ENCODE measurements around the gene MCU.

The MCU gene

DNA sequence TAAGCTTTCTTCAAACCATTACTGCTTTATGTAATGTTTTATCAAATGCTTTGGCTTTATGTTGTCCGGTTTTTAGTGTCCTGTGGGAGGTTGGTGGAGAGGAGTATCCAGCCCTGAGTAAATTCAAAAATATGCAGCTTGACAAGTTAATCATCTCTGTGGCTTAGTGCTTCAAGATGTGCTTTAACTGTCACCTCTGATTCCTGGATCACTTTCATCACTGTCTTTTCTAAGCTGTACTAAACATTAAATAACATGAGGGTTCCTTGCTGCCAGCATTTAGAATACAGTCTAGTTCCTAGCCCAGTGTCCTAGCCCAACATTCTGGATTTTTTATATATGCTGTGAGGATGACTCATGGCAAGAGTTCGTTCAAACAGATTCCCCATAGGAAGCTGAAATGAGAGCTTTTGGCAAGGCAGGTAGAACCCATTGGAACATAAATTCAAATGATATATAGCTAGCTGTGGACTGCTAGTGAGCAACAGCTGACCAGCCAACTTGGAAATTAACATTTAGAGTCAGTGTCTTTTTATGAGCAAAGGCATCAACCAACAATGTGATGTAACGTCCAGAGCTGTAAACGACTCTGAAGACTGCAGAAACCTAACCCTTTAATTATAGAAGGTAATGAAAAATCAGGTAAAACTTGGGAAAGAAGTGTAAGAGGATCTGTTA is 120.9 kb downstream of the MCU start:
- no peak overlapping the region for H3K4me3 ChIP-seq (ENCODE audit: low read length)
- peaks cover 17% of the 10 kb centered on the region; the same call in 1 of the 2 replicates for H3K4me1 ChIP-seq (ENCODE audit: insufficient read depth, low read length)
- H3K36me3 ChIP-seq (ENCODE audit: insufficient read depth, low read depth, low read length): no peaks in the 10 kb centered on the region
- no peaks in the 10 kb centered on the region for H3K9me3 ChIP-seq (ENCODE audit: insufficient read depth, low read depth, low read length)
- no peak overlapping the region for H3K27ac ChIP-seq (ENCODE audit: low read length)
- H3K27me3 ChIP-seq (ENCODE audit: insufficient read depth, low read length): no peaks in the 10 kb centered on the region
- H3K9ac ChIP-seq (ENCODE audit: low read depth, low read length): no peak overlapping the region

DNA sequence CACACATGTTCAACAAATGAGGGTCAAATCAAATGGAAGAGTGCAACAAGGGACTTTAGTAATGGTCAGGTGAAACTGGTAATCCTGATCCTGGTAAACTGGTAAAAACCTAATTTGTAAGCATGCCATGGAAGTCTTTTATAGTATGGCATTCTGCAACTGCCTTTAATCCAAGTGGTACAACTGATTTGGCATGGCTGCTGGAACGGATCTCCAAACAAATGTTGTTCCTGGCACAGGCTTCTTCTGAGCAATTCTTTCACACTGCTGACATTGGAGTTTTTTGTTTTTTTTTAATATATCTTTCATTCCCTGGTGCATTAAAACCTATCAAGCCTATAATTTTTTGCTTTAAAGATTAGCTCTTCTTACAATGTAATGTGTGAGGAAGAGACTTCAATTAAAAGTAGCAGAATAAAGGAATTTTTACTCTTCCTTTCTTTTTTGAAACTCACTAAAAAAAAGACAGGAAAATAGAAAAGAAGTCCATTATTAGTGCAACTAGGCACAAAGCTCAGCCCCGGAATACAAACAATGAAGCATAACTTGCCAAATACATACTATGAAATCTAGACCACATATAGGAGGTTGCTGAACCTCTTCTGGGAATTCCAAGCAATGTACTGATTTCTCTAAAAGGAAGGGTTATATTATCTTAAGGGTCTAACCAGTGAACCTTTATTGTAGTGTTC is 122.3 kb downstream of the MCU start:
- Histone ChIP-seq H3K27ac (ENCODE audit: low read length) (no peak overlapping the region), H3K27me3 (ENCODE audit: insufficient read depth, low read length) (no peaks in the 10 kb centered on the region), H3K4me3 (ENCODE audit: low read length) (no peak overlapping the region), H3K9me3 (ENCODE audit: insufficient read depth, low read depth, low read length) (no peaks in the 10 kb centered on the region), H3K36me3 (ENCODE audit: insufficient read depth, low read depth, low read length) (no peaks in the 10 kb centered on the region), H3K9ac (ENCODE audit: low read depth, low read length) (no peak overlapping the region), H3K4me1 (ENCODE audit: insufficient read depth, low read length) (0 out of 2 replicates have a peak, but pooled peaks cover 7% of the 10 kb centered on the region)

DNA sequence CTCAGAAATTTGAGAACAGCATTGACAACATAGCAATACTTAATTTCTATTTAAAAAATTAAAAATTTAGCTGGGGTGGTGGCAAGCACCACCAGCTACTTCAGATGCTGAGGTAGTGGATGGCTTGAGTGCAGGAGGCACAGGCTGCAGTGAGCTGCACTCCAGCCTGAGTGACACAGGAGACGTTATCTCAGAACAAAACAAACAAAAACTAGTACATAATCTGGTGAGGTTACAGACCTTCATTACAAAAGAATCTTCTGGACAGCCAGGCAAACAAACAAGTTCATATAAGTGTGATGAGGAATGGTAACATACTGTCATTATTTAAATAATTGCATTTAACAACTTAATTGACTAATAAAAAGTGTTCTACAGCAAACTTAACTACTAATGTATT is 124.6 kb downstream of the MCU start:
- Histone ChIP-seq H3K27ac (ENCODE audit: low read length) (no peak overlapping the region), H3K4me3 (ENCODE audit: low read length) (no peak overlapping the region), H3K9me3 (ENCODE audit: insufficient read depth, low read depth, low read length) (no peaks in the 10 kb centered on the region), H3K36me3 (ENCODE audit: insufficient read depth, low read depth, low read length) (no peaks in the 10 kb centered on the region), H3K9ac (ENCODE audit: low read depth, low read length) (no peak overlapping the region), H3K27me3 (ENCODE audit: insufficient read depth, low read length) (no peaks in the 10 kb centered on the region), H3K4me1 (ENCODE audit: insufficient read depth, low read length) (no peaks in the 10 kb centered on the region)

DNA sequence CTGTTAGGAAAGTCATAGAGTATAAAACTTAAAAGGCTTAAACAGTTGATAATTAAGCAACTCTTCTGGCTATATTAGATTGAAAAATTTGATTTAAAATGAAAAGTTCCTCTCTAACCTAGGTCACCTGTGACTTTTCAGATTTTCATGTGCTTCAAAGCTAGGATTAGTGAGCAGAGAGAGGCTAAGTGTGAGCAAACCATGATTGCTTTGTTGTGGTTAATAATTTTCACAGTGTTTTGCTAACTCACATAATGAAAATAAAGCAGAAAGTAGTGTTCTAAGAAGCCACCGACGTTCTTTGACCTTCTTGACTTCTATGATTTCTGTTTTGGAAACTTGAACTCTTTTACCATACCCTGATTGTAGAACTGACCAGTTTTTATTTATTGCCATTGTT is 126.1 kb downstream of the MCU start:
- Histone ChIP-seq H3K4me1 (ENCODE audit: insufficient read depth, low read length) (no peaks in the 10 kb centered on the region), H3K9ac (ENCODE audit: low read depth, low read length) (no peak overlapping the region), H3K27me3 (ENCODE audit: insufficient read depth, low read length) (no peaks in the 10 kb centered on the region), H3K4me3 (ENCODE audit: low read length) (no peak overlapping the region), H3K9me3 (ENCODE audit: insufficient read depth, low read depth, low read length) (no peaks in the 10 kb centered on the region), H3K27ac (ENCODE audit: low read length) (no peak overlapping the region), H3K36me3 (ENCODE audit: insufficient read depth, low read depth, low read length) (no peaks in the 10 kb centered on the region)

DNA sequence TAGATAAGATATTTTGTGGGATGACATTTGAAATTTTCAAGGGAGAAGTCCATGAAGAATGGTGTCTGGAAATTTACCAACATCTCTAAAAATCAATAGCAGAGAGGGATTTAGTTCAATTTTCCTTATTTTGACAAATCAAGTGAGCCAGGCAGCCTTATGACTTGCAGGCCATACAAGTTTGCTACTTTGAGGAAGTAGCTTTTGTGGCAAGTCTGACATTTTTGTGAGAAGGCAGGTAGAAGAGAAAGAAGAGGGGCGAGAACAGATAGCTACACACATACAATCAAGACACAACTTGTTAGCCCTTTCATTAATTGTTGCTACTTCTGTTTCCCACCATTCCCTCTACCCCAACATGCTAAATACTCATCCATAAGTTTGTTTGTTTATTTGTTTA is 127.1 kb downstream of the MCU start:
- H3K27me3 ChIP-seq (ENCODE audit: insufficient read depth, low read length): no peaks in the 10 kb centered on the region
- H3K27ac ChIP-seq (ENCODE audit: low read length): no peak overlapping the region
- H3K36me3 ChIP-seq (ENCODE audit: insufficient read depth, low read depth, low read length): no peaks in the 10 kb centered on the region
- no peak overlapping the region for H3K9ac ChIP-seq (ENCODE audit: low read depth, low read length)
- H3K4me3 ChIP-seq (ENCODE audit: low read length): no peak overlapping the region
- H3K4me1 ChIP-seq (ENCODE audit: insufficient read depth, low read length): no peaks in the 10 kb centered on the region
- H3K9me3 ChIP-seq (ENCODE audit: insufficient read depth, low read depth, low read length): no peaks in the 10 kb centered on the region

DNA sequence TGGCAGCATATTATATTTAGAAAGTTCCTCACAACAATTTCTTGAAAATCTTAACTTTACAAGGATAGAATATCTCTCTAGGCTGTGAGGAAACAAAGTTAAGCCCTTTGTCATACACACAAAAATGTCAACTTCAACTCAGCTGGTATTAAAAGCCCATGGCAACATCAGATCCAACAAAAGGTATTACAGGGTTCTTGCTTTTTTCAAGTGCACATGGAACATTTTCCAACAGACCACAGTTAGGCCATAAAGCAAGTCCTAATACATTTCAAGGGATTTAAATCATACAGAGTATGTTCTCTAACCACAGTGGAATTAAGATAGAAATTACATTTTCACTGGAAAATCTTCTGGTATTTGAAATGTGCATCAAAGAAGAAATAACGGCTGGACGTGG is 129.7 kb downstream of the MCU start:
- no peak overlapping the region for H3K27ac ChIP-seq (ENCODE audit: low read length)
- peaks cover 12% of the 10 kb centered on the region for H3K4me1 ChIP-seq (ENCODE audit: insufficient read depth, low read length)
- no peaks in the 10 kb centered on the region for H3K36me3 ChIP-seq (ENCODE audit: insufficient read depth, low read depth, low read length)
- no peaks in the 10 kb centered on the region for H3K27me3 ChIP-seq (ENCODE audit: insufficient read depth, low read length)
- H3K9me3 ChIP-seq (ENCODE audit: insufficient read depth, low read depth, low read length): no peaks in the 10 kb centered on the region
- H3K9ac ChIP-seq (ENCODE audit: low read depth, low read length): no peak overlapping the region
- no peak overlapping the region for H3K4me3 ChIP-seq (ENCODE audit: low read length)

DNA sequence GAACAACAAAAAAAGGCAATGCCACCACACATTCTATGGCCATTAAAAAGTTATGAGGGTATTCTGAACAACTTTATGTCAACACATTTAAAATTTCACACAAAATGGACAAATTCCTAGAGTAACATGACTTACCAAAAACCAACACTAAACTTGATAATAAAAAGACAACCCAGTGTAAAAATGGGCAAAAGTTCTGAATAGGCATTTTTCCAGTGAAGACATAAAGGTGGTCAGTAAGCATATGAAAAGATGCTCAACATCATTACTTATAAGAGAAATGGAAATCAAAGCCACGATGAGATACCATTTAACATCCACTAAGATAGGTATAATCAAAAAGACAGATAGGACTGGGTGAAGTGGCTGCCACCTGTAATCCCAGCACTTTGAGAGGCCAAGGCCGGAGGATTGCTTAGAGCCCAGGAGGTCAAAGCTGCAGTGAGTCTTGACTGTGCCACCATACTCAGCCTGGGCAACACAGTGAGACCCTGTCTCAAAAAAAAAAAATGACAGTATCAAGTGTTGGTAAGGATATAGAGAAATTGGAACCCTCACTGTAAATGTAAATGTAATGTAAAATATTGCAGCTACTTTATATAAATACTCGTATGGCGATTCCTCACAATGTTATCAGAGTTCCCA is 130.5 kb downstream of the MCU start:
- Histone ChIP-seq H3K9me3 (ENCODE audit: insufficient read depth, low read depth, low read length) (no peaks in the 10 kb centered on the region), H3K4me1 (ENCODE audit: insufficient read depth, low read length) (peaks cover 15% of the 10 kb centered on the region), H3K9ac (ENCODE audit: low read depth, low read length) (no peak overlapping the region), H3K27me3 (ENCODE audit: insufficient read depth, low read length) (no peaks in the 10 kb centered on the region), H3K27ac (ENCODE audit: low read length) (no peak overlapping the region), H3K4me3 (ENCODE audit: low read length) (no peak overlapping the region), H3K36me3 (ENCODE audit: insufficient read depth, low read depth, low read length) (no peaks in the 10 kb centered on the region)

DNA sequence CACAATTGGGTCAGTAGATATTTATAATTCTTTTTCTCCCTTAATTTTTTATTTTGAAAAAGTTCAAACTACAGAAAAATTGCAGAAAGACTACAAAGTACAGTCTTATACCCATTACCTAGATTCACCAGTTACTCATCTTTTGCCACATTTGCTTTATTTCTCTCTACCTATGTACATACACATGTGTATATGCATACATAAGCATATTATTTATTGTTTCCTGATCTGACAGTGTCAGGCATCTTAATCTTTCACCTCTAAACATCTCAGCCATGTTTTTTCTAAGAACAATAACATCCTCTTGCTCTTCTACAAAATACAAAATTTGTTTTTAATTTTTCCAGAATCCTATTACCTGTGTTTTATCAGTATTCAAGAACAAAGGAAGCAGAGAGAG is 133.2 kb downstream of the MCU start:
- no peaks in the 10 kb centered on the region for H3K9me3 ChIP-seq (ENCODE audit: insufficient read depth, low read depth, low read length)

DNA sequence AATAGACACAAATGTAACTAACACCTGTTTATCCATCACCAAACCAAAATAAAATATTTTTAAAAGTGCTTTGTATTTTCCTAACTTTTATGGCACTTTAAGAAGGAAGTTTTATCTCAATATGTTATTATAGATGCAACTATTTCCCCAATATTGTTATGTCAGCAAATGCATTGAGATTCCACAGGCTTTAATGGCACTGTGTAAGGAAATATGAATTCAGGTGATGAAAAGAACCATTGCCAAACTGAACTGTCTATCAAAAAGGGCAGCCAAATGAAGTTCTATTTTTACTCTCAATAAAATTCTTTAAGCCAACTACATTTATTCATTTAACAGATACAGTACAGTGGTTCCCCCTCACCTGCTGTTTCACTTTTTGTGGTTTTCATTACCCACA is 134.4 kb downstream of the MCU start:
- H3K9me3 ChIP-seq (ENCODE audit: insufficient read depth, low read depth, low read length): no peaks in the 10 kb centered on the region
- H3K27ac ChIP-seq (ENCODE audit: low read length): no peak overlapping the region
- H3K4me3 ChIP-seq (ENCODE audit: low read length): no peak overlapping the region
- H3K27me3 ChIP-seq (ENCODE audit: insufficient read depth, low read length): no peaks in the 10 kb centered on the region
- no peak overlapping the region for H3K9ac ChIP-seq (ENCODE audit: low read depth, low read length)
- no peaks in the 10 kb centered on the region for H3K36me3 ChIP-seq (ENCODE audit: insufficient read depth, low read depth, low read length)
- peaks cover 34% of the 10 kb centered on the region for H3K4me1 ChIP-seq (ENCODE audit: insufficient read depth, low read length)

More for the DNA sequence above, 133.2 kb downstream of the MCU start:
- peak overlapping the region; percentile 20; the same call in 1 of the 2 replicates for H3K9ac ChIP-seq (ENCODE audit: low read depth, low read length)
- H3K4me1 ChIP-seq (ENCODE audit: insufficient read depth, low read length): peaks cover 26% of the 10 kb centered on the region
- H3K27ac ChIP-seq (ENCODE audit: low read length): no peak overlapping the region
- H3K36me3 ChIP-seq (ENCODE audit: insufficient read depth, low read depth, low read length): no peaks in the 10 kb centered on the region
- H3K4me3 ChIP-seq (ENCODE audit: low read length): no peak overlapping the region
- H3K27me3 ChIP-seq (ENCODE audit: insufficient read depth, low read length): no peaks in the 10 kb centered on the region

DNA sequence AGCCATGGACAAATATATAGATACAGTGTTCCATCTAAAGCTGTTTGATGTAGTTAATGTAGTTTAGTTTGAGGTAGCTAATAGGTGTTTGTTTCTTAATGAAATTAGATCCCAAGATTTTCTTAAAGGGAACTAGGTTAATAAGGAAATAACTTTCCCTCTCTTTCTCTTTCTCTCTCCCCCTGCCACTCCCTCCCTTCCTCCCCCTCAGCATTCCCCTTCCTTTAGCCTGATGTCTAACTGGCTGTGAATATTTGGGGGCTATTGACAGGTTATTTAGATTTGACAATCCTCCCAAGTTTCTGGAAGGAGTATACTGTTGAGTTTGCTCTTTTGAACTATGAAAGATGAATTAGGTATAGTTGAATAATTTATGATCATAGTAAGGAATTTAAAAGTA is 136.4 kb downstream of the MCU start:
- Histone ChIP-seq H3K4me1 (ENCODE audit: insufficient read depth, low read length) (peaks cover 34% of the 10 kb centered on the region), H3K36me3 (ENCODE audit: insufficient read depth, low read depth, low read length) (no peaks in the 10 kb centered on the region), H3K9me3 (ENCODE audit: insufficient read depth, low read depth, low read length) (no peaks in the 10 kb centered on the region)

DNA sequence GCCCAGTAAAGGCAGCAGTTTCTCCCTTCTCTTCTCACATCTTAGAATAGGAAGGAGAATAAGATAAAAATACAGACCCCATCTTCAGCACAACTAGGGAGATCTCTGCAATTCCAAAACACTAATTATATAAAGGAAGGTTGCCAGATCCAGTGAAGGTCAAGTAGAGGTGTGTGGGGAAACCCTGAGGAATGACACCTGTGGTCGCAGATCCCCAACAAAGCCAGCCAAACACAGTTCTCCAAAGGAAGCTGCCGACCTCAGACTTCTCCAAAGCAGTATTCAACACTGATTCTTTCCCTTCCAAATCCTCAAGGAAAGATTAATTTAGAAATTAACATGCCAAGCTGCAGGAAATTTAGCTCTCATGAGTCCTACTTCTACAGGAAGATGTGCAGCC is 138.7 kb downstream of the MCU start:
- H3K4me1 ChIP-seq (ENCODE audit: insufficient read depth, low read length): peaks cover 33% of the 10 kb centered on the region
- H3K27ac ChIP-seq (ENCODE audit: low read length): no peak overlapping the region
- no peaks in the 10 kb centered on the region for H3K27me3 ChIP-seq (ENCODE audit: insufficient read depth, low read length)
- H3K9me3 ChIP-seq (ENCODE audit: insufficient read depth, low read depth, low read length): no peaks in the 10 kb centered on the region
- no peak overlapping the region for H3K9ac ChIP-seq (ENCODE audit: low read depth, low read length)
- no peak overlapping the region for H3K4me3 ChIP-seq (ENCODE audit: low read length)
- H3K36me3 ChIP-seq (ENCODE audit: insufficient read depth, low read depth, low read length): 0 out of 2 replicates have a peak, but pooled peaks cover 8% of the 10 kb centered on the region

More for the DNA sequence above, 136.4 kb downstream of the MCU start:
- no peak overlapping the region for H3K4me3 ChIP-seq (ENCODE audit: low read length)
- no peak overlapping the region for H3K27ac ChIP-seq (ENCODE audit: low read length)
- no peak overlapping the region for H3K9ac ChIP-seq (ENCODE audit: low read depth, low read length)
- no peaks in the 10 kb centered on the region for H3K27me3 ChIP-seq (ENCODE audit: insufficient read depth, low read length)

Measured in iPS-20b (cell line).